Adipose tissue (tissue), 3 donors: Measurements from ENCODE around the gene RUNX1. TPM values are rescaled to one million over a fixed set of nuclear protein-coding genes. Genes with fewer than 3 reads are reported as not detected.
"Not testable (repeated sequence)": the region's sequence is repeated elsewhere in the genome, so short reads cannot be mapped to it uniquely, and the experiment has no call there.

Experiments used
- H3K27ac ChIP-seq: one replicate; pipeline ENCODE4 v1.5.1; 2013; ENCODE audit warnings: low read depth, low read length
- WGBS, 3 donors: extraction: QIAGEN DNeasy Blood & Tissue Kit; methylation state at CpG; one replicate each; pipeline ENCODE4 v1.1.7; 2013; 5-methylcytosine and 5-hydroxymethylcytosine counted together
- polyA plus RNA-seq, 3 donors: library from polyadenylated mRNA; stranded (reverse); fragments of 200-250 nt; gene quantifications; one replicate each; pipeline ENCODE4 v1.2.3, GENCODE V29; 2013
- donor health status: healthy with polysubstance abuse.
- donor health status: Bipolar disorder and iron deficiency.
- donor health status: healthy.

Gene RUNX1
- polyA plus RNA-seq, 3 donors: 1.2 to 38.1 (median 10.8) TPM

GRCh38 chr21:34968414-34969333, 80.4 kb downstream of the RUNX1 start:
- no peak overlapping the region for H3K27ac ChIP-seq
- 53 to 71% (median 64%) methylated on average over 13 of the region's 13 CpGs for WGBS, 3 donors

- 64 to 71% (median 66%) methylated on average over 10 of the region's 10 CpGs for WGBS, 3 donors
- no peak overlapping the region for H3K27ac ChIP-seq
Observed at GRCh38 chr21:34967509-34968289, 81.4 kb downstream of the RUNX1 start.

- WGBS, 3 donors: 90 to 94% (median 94%) methylated on average over 11 of the region's 11 CpGs
- H3K27ac ChIP-seq: not testable (repeated sequence)
Observed at GRCh38 chr21:34966881-34967280, 82.2 kb downstream of the RUNX1 start.

GRCh38 chr21:34965200-34966174, 83.6 kb downstream of the RUNX1 start:
- no peak overlapping the region for H3K27ac ChIP-seq
- WGBS, 3 donors: 52 to 68% (median 57%) methylated on average over 10 of the region's 10 CpGs

- no peak overlapping the region for H3K27ac ChIP-seq
- 70 to 78% (median 76%) methylated on average over 16 of the region's 16 CpGs for WGBS, 3 donors
Observed at GRCh38 chr21:34962586-34963222, 86.4 kb downstream of the RUNX1 start.

- H3K27ac ChIP-seq: no peak overlapping the region
Observed at GRCh38 chr21:34962136-34962535, 87.0 kb downstream of the RUNX1 start.

GRCh38 chr21:34960687-34961086, 88.4 kb downstream of the RUNX1 start:
- 64 to 84% (median 82%) methylated on average over 2 of the region's 2 CpGs for WGBS, 3 donors
- H3K27ac ChIP-seq: no peak overlapping the region

More at GRCh38 chr21:34962136-34962535, 87.0 kb downstream of the RUNX1 start:
- 65 to 77% (median 71%) methylated on average over 2 of the region's 2 CpGs for whole genome bisulfite sequencing, 3 donors

GRCh38 chr21:34959607-34960006, 89.5 kb downstream of the RUNX1 start:
- H3K27ac ChIP-seq: no peak overlapping the region
- WGBS, 3 donors: 88 to 100% (median 92%) methylated on average over 1 of the region's 1 CpG

GRCh38 chr21:34958040-34958439, 91.1 kb downstream of the RUNX1 start:
- WGBS, 3 donors: 82 to 89% (median 89%) methylated on average over 4 of the region's 4 CpGs
- no peak overlapping the region for H3K27ac ChIP-seq

- H3K27ac ChIP-seq: no peak overlapping the region
- WGBS, 3 donors: 65 to 82% (median 77%) methylated on average over 11 of the region's 11 CpGs
Observed at GRCh38 chr21:34956416-34957316, 92.4 kb downstream of the RUNX1 start.

- H3K27ac ChIP-seq: no peak overlapping the region
Observed at GRCh38 chr21:34953950-34954349, 95.2 kb downstream of the RUNX1 start.

- no peak overlapping the region for H3K27ac ChIP-seq
- WGBS, 3 donors: 17 to 57% (median 46%) methylated on average over 1 of the region's 1 CpG
Observed at GRCh38 chr21:34952701-34953100, 96.4 kb downstream of the RUNX1 start.

GRCh38 chr21:34951868-34952267, 97.2 kb downstream of the RUNX1 start:
- not testable (repeated sequence) for H3K27ac ChIP-seq
- WGBS, 3 donors: 90 to 93% (median 91%) methylated on average over 4 of the region's 4 CpGs

GRCh38 chr21:34950980-34951379, 98.1 kb downstream of the RUNX1 start:
- H3K27ac ChIP-seq: no peak overlapping the region
- WGBS, 3 donors: 53 to 79% (median 73%) methylated on average over 4 of the region's 4 CpGs

GRCh38 chr21:34949499-34949898, 99.6 kb downstream of the RUNX1 start:
- 77 to 87% (median 80%) methylated on average over 10 of the region's 10 CpGs for WGBS, 3 donors
- no peak overlapping the region for H3K27ac ChIP-seq

- 66 to 79% (median 69%) methylated on average over 4 of the region's 4 CpGs for WGBS, 3 donors
Observed at GRCh38 chr21:34949030-34949429, 100.1 kb downstream of the RUNX1 start.

GRCh38 chr21:34948157-34948556, 100.9 kb downstream of the RUNX1 start:
- H3K27ac ChIP-seq: no peak overlapping the region
- 76 to 89% (median 84%) methylated on average over 5 of the region's 5 CpGs for WGBS, 3 donors

More at GRCh38 chr21:34949030-34949429, 100.1 kb downstream of the RUNX1 start:
- H3K27ac ChIP-seq: no peak overlapping the region
